ENCODE measurements around the gene IFFO2. TPM values are rescaled to one million over a fixed set of nuclear protein-coding genes. Genes with fewer than 3 reads are reported as not detected.

IFFO2 gene
- total RNA-seq, 2 donors from 2014 or later, result 4.6 to 6.4 TPM

DNA sequence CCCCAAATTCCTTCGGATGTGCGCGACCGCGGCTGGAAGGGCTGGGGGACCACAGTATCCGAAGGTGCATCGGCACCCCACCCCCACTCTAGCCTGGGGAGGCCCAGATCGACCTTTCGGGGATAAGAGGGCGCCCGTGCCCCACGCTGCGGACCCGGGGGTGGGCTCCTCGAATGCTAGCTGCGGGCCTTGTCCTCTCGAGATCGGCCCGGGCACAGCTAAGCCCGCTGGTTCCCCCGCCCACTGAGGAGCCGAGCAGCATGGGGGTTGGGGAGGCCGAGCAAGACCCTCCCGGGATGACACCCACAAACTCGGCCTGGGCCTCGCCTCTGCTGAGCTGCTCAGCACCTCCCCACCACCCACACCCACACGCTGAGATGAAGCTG lies 653 bp upstream of the IFFO2 start:
- Histone ChIP-seq H3K9ac (ENCODE audit: extremely low read depth, low read length, poor library complexity, severe bottlenecking) (peak overlapping the region; percentile 38), H3K27me3 (ENCODE audit: control insufficient read depth, insufficient read depth, low read length, poor library complexity, severe bottlenecking) (peaks cover 48% of the 10 kb centered on the region), H3K4me3 (ENCODE audit: low read length) (peak overlapping the region; percentile 82), H3K4me1 (ENCODE audit: control insufficient read depth, insufficient read depth, low read length) (peaks cover 5% of the 10 kb centered on the region), H3K36me3 (ENCODE audit: control insufficient read depth, insufficient read depth, low read length) (no peaks in the 10 kb centered on the region), H3K9me3 (ENCODE audit: control insufficient read depth, low read length) (no peaks in the 10 kb centered on the region), H3K27ac (ENCODE audit: low read depth, low read length) (no peak overlapping the region)
- H3K27ac Mint-ChIP-seq, result no peak overlapping the region
- H3K4me3 Mint-ChIP-seq, result peak overlapping the region; percentile 66
- peaks cover 53% of the 10 kb centered on the region for H3K27me3 Mint-ChIP-seq (ENCODE audit: insufficient read depth)
- H3K36me3 Mint-ChIP-seq (ENCODE audit: low read depth), result no peaks in the 10 kb centered on the region
- H3K4me1 Mint-ChIP-seq, result peaks cover 17% of the 10 kb centered on the region
- no peak for TF ChIP-seq CTCF (conservative IDR thresholded peaks at IDR 0.05)
- 8 to 14% methylated on average over 6 to 27 of the region's 27 CpGs for WGBS, 2 experiments (ENCODE audit: insufficient coverage in 1 of 2, insufficient read length in 1 of 2)
- peak; percentile 82 for DNase-seq
- H3K9me3 Mint-ChIP-seq, result no peaks in the 10 kb centered on the region

- Histone ChIP-seq H3K27me3 (ENCODE audit: control insufficient read depth, insufficient read depth, low read length, poor library complexity, severe bottlenecking) (peaks cover 44% of the 10 kb centered on the region), H3K27ac (ENCODE audit: low read depth, low read length) (no peak overlapping the region), H3K4me3 (ENCODE audit: low read length) (peak overlapping the region; percentile 80), H3K36me3 (ENCODE audit: control insufficient read depth, insufficient read depth, low read length) (no peaks in the 10 kb centered on the region), H3K9me3 (ENCODE audit: control insufficient read depth, low read length) (no peaks in the 10 kb centered on the region), H3K9ac (ENCODE audit: extremely low read depth, low read length, poor library complexity, severe bottlenecking) (peak overlapping the region; percentile 20), H3K4me1 (ENCODE audit: control insufficient read depth, insufficient read depth, low read length) (peaks cover 9% of the 10 kb centered on the region)
- DNase-seq, result peak; percentile 84
- peaks cover 15% of the 10 kb centered on the region for H3K4me1 Mint-ChIP-seq
- H3K27me3 Mint-ChIP-seq (ENCODE audit: insufficient read depth), result peaks cover 51% of the 10 kb centered on the region
- peak; percentile 46 for TF ChIP-seq CTCF (conservative IDR thresholded peaks at IDR 0.05)
- WGBS, 2 experiments (ENCODE audit: insufficient coverage in 1 of 2, insufficient read length in 1 of 2), result 2% methylated on average over 30 to 90 of the region's 90 CpGs
- H3K36me3 Mint-ChIP-seq (ENCODE audit: low read depth), result no peaks in the 10 kb centered on the region
- peak overlapping the region; percentile 66 for H3K4me3 Mint-ChIP-seq
- no peaks in the 10 kb centered on the region for H3K9me3 Mint-ChIP-seq
- H3K27ac Mint-ChIP-seq, result no peak overlapping the region
Measured at GRCh38 chr1:18955441-18956192, 859 bp downstream of the IFFO2 start.

DNA sequence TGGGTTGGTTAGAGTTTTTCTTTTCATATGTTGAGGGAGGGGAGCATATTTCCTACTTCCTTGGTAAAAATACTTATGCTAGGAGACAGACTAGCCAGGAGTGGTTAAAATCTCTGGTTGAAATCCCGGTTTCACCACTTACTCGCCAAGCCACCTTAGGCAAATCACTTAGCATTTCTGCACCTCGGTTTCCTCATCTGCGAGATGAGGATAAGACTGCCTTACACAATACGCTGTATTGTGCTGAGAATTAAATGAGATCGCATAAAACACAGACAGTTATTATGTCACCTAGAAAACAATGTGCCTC lies 1.4 kb downstream of the IFFO2 start:
- Histone ChIP-seq H3K9me3 (ENCODE audit: control insufficient read depth, low read length) (no peaks in the 10 kb centered on the region), H3K27ac (ENCODE audit: low read depth, low read length) (no peak overlapping the region), H3K36me3 (ENCODE audit: control insufficient read depth, insufficient read depth, low read length) (no peaks in the 10 kb centered on the region), H3K4me3 (ENCODE audit: low read length) (peak overlapping the region; percentile 80), H3K9ac (ENCODE audit: extremely low read depth, low read length, poor library complexity, severe bottlenecking) (peak overlapping the region; percentile 20), H3K4me1 (ENCODE audit: control insufficient read depth, insufficient read depth, low read length) (peaks cover 14% of the 10 kb centered on the region), H3K27me3 (ENCODE audit: control insufficient read depth, insufficient read depth, low read length, poor library complexity, severe bottlenecking) (peaks cover 39% of the 10 kb centered on the region)
- Mint-ChIP-seq H3K36me3 (ENCODE audit: low read depth) (no peaks in the 10 kb centered on the region), H3K4me3 (peak overlapping the region; percentile 66), H3K9me3 (no peaks in the 10 kb centered on the region), H3K4me1 (peaks cover 19% of the 10 kb centered on the region), H3K27ac (no peak overlapping the region), H3K27me3 (ENCODE audit: insufficient read depth) (peaks cover 47% of the 10 kb centered on the region)
- 57 to 64% methylated on average over 6 of the region's 6 CpGs for WGBS, 2 experiments (ENCODE audit: insufficient coverage in 1 of 2, insufficient read length in 1 of 2)
- DNase-seq, result no peak
- TF ChIP-seq CTCF (conservative IDR thresholded peaks at IDR 0.05), result no peak

All from endodermal cell (in vitro differentiated cells).